ENCODE measurements around the gene KIF11. TPM values are rescaled to one million over a fixed set of nuclear protein-coding genes. Genes with fewer than 3 reads are reported as not detected.

KIF11 gene
- total RNA-seq, 1 donor from 2014 or later: not detected

- H3K27me3 ChIP-seq: no peaks in the 10 kb centered on the region
- H3K4me3 ChIP-seq: peak overlapping the region; percentile 70 to 90
- no peaks in the 10 kb centered on the region for H3K4me1 ChIP-seq
- peak overlapping the region in 1 of 2 donors; percentile 54 for H3K27ac ChIP-seq
- H3K9me3 ChIP-seq: peaks cover 0 to 9% of the 10 kb centered on the region in 2 donors
- no peak for TF ChIP-seq CTCF (IDR thresholded peaks at IDR 0.05)
- no peaks in the 10 kb centered on the region for H3K36me3 ChIP-seq
- no peak for DNase-seq (ENCODE audit: low spot score in 2 of 2)
- intact Hi-C loops (cut with DNase I): no loop called here
Observed at GRCh38 chr10:92688573-92688926, 95.6 kb downstream of the KIF11 start.

- TF ChIP-seq CTCF (IDR thresholded peaks at IDR 0.05): no peak
- Histone ChIP-seq H3K9me3 (peaks cover 0 to 9% of the 10 kb centered on the region in 2 donors), H3K36me3 (no peaks in the 10 kb centered on the region), H3K27me3 (no peaks in the 10 kb centered on the region), H3K4me1 (no peaks in the 10 kb centered on the region), H3K27ac (peak overlapping the region; percentile 54 to 74), H3K4me3 (peak overlapping the region; percentile 70 to 90)
- peak in 1 of 2 donors; percentile 69 for DNase-seq (ENCODE audit: low spot score in 2 of 2)
- intact Hi-C loops (cut with DNase I): loop anchor here (1.0 kb wide), 1 partner anchor 68 kb away; no protein-coding TSS in a partner anchor
Observed at GRCh38 chr10:92688927-92689662, 96.2 kb downstream of the KIF11 start.

GRCh38 chr10:92689663-92690210 is 96.8 kb downstream of the KIF11 start, which contains the start of gene HHEX:
TSS of gene HHEX (plus strand) at chr10:92689955. CDS start at chr10:92689987, 32 bp downstream.
- Histone ChIP-seq H3K4me3 (peak within 1 kb of the TSS; percentile 70 to 90), H3K27ac (peak within 1 kb of the TSS; percentile 54 to 74), H3K9me3 (peaks cover 0 to 9% of the 10 kb centered on the region in 2 donors), H3K36me3 (no peaks in the 10 kb centered on the region), H3K4me1 (no peaks in the 10 kb centered on the region), H3K27me3 (no peaks in the 10 kb centered on the region)
- intact Hi-C loops (cut with DNase I): loop anchor here (1.0 kb wide), 1 partner anchor 68 kb away; no protein-coding TSS in a partner anchor
- DNase-seq (ENCODE audit: low spot score in 2 of 2): peak in 1 of 2 donors; percentile 80
- no peak for TF ChIP-seq CTCF (IDR thresholded peaks at IDR 0.05)

GRCh38 chr10:92690211-92690914 is 97.4 kb downstream of the KIF11 start:
- no peak for TF ChIP-seq CTCF (IDR thresholded peaks at IDR 0.05)
- Histone ChIP-seq H3K4me1 (no peaks in the 10 kb centered on the region), H3K27ac (peak overlapping the region; percentile 54 to 72), H3K36me3 (no peaks in the 10 kb centered on the region), H3K4me3 (peak overlapping the region; percentile 70 to 90), H3K9me3 (peaks cover 0 to 7% of the 10 kb centered on the region in 2 donors), H3K27me3 (no peaks in the 10 kb centered on the region)
- intact Hi-C loops (cut with DNase I): no loop called here
- DNase-seq (ENCODE audit: low spot score in 2 of 2): peak in 1 of 2 donors; percentile 83

GRCh38 chr10:92690915-92691590 is 98.1 kb downstream of the KIF11 start:
- DNase-seq (ENCODE audit: low spot score in 2 of 2): no peak
- intact Hi-C loops (cut with DNase I): no loop called here
- H3K36me3 ChIP-seq: no peaks in the 10 kb centered on the region
- H3K9me3 ChIP-seq: peaks cover 0 to under 1% of the 10 kb centered on the region in 2 donors
- no peaks in the 10 kb centered on the region for H3K4me1 ChIP-seq
- no peaks in the 10 kb centered on the region for H3K27me3 ChIP-seq
- H3K4me3 ChIP-seq: peak overlapping the region; percentile 70 to 90
- no peak for TF ChIP-seq CTCF (IDR thresholded peaks at IDR 0.05)
- peak overlapping the region; percentile 28 to 72 for H3K27ac ChIP-seq

All from ascending aorta (tissue), 2 donors.